WTC11 (cell line): ENCODE results near the gene ABCA12. TPM values are rescaled to one million over a fixed set of nuclear protein-coding genes. Genes with fewer than 3 reads are reported as not detected.

Source experiments
- ATAC-seq: fragments of 200-7000 bp; cut with Tn5 transposase; 2 replicates; pipeline ENCODE4 v1.10.0; 2021; ENCODE audit warnings: mild to moderate bottlenecking, moderate library complexity
- CTCF ChIA-PET: fragments of 300-600 bp; sonication (Branson Sonifier 250); formaldehyde crosslinking; loops from one replicate; lab custom pipeline; 2021; ENCODE audit warnings: antibody characterized with exemption; lab: Charles Lee
- POLR2A ChIA-PET: fragments of 350-600 bp; sonication (Branson Sonifier 250); formaldehyde crosslinking; loops from one replicate; lab custom pipeline; 2021; ENCODE audit warnings: antibody characterized with exemption; lab: Charles Lee
- DNase-seq: peaks from one replicate; pipeline ENCODE4 v3.0.0; 2021; ENCODE audit warnings: low spot score
- H3K27ac Mint-ChIP-seq: 2 replicates; pipeline ENCODE4 v1.8.0; 2021; ENCODE audit warnings: mixed read lengths
- H3K27me3 Mint-ChIP-seq: 2 replicates; pipeline ENCODE4 v1.8.0; 2021; ENCODE audit warnings: low read depth, mild to moderate bottlenecking, moderate library complexity, mixed read lengths
- H3K36me3 Mint-ChIP-seq: 2 replicates; pipeline ENCODE4 v1.8.0; 2021; ENCODE audit warnings: mixed read lengths
- H3K4me1 Mint-ChIP-seq: 2 replicates; pipeline ENCODE4 v1.8.0; 2022; ENCODE audit warnings: mixed read lengths
- H3K4me3 Mint-ChIP-seq: 2 replicates; pipeline ENCODE4 v1.8.0; 2021; ENCODE audit warnings: mild to moderate bottlenecking, moderate library complexity, mixed read lengths
- H3K9me3 Mint-ChIP-seq: 2 replicates; pipeline ENCODE4 v1.8.0; 2021; ENCODE audit warnings: mixed read lengths
- ARID4B ChIP-seq: sonication (generic); formaldehyde crosslinking; IDR thresholded peaks from 2 replicates; pipeline ENCODE4 v1.8.0; 2023; ENCODE audit warnings: missing genetic modification reagents, mild to moderate bottlenecking, borderline replicate concordance
- CBFB ChIP-seq: sonication (generic); formaldehyde crosslinking; IDR thresholded peaks from 2 replicates; pipeline ENCODE4 v1.8.1; 2022; ENCODE audit warnings: mild to moderate bottlenecking, low read depth, missing genetic modification reagents
- ELF4 ChIP-seq: sonication (generic); formaldehyde crosslinking; IDR thresholded peaks from 2 replicates; pipeline ENCODE4 v1.8.1; 2022; ENCODE audit warnings: low read depth, mild to moderate bottlenecking, moderate library complexity, missing genetic modification reagents
- EMX1 ChIP-seq: fragments of 250-450 bp; sonication (Bioruptor Pico); IDR thresholded peaks from 2 replicates; pipeline ENCODE4 v1.8.0; 2021; ENCODE audit warnings: mild to moderate bottlenecking
- GRHL2 ChIP-seq: fragments of 250-450 bp; sonication (Bioruptor Pico); IDR thresholded peaks from 2 replicates; pipeline ENCODE4 v1.8.0; 2022; ENCODE audit warnings: mild to moderate bottlenecking, moderate library complexity; ENCODE audit not compliant: insufficient replicate concordance, severe bottlenecking
- JAZF1 ChIP-seq: fragments of 250-450 bp; sonication (Bioruptor Pico); IDR thresholded peaks from 2 replicates; pipeline ENCODE4 v1.9.0; 2021; ENCODE audit warnings: moderate library complexity, mild to moderate bottlenecking, inconsistent platforms
- MYBL2 ChIP-seq: sonication (generic); formaldehyde crosslinking; IDR thresholded peaks from 2 replicates; pipeline ENCODE4 v1.8.1; 2023; ENCODE audit warnings: mild to moderate bottlenecking, moderate library complexity, missing genetic modification reagents
- STAT6 ChIP-seq: sonication (generic); formaldehyde crosslinking; conservative IDR thresholded peaks from 2 replicates; pipeline ENCODE4 v1.8.1; 2023; ENCODE audit warnings: mild to moderate bottlenecking, low read depth, missing genetic modification reagents, moderate library complexity
- ZBTB43 ChIP-seq: sonication (generic); formaldehyde crosslinking; IDR thresholded peaks from 2 replicates; pipeline ENCODE4 v1.8.1; 2023; ENCODE audit warnings: mild to moderate bottlenecking, missing genetic modification reagents
- ZNF317 ChIP-seq: sonication (generic); formaldehyde crosslinking; IDR thresholded peaks from 2 replicates; pipeline ENCODE4 v1.8.1; 2023; ENCODE audit warnings: low read depth, mild to moderate bottlenecking, moderate library complexity, missing genetic modification reagents, borderline replicate concordance
- ZSCAN18 ChIP-seq: fragments of 250-450 bp; sonication (Bioruptor Pico); IDR thresholded peaks from 2 replicates; pipeline ENCODE4 v2.1.2; 2022; ENCODE audit warnings: mild to moderate bottlenecking, moderate library complexity
- total RNA-seq: library from RNA; stranded (reverse); gene quantifications from 3 replicates; pipeline ENCODE4 v1.2.3, GENCODE V29; 2021

The ABCA12 gene
- total RNA-seq, 1 experiment from 2014 or later, result 0.04 TPM

GRCh38 chr2:215027779-215028178, 110.6 kb downstream of the ABCA12 start (continued):
- TF ChIP-seq ZBTB43 (CRISPR knock-in tag), result no peak

GRCh38 chr2:215022910-215023309, 115.5 kb downstream of the ABCA12 start:
- TF ChIP-seq MYBL2 (CRISPR knock-in tag) (no peak), EMX1 (CRISPR knock-in tag) (no peak), JAZF1 (no peak), STAT6 (no peak), ELF4 (CRISPR knock-in tag) (no peak), ZSCAN18 (CRISPR knock-in tag) (no peak)
- DNase-seq (no peak), ATAC-seq (no peak)
- peaks cover 18% of the 10 kb centered on the region for H3K4me1 Mint-ChIP-seq
- H3K4me3 Mint-ChIP-seq, result no peak overlapping the region
- H3K27ac Mint-ChIP-seq, result no peak overlapping the region
- no peaks in the 10 kb centered on the region for H3K36me3 Mint-ChIP-seq
- H3K27me3 Mint-ChIP-seq, result no peaks in the 10 kb centered on the region
- CTCF ChIA-PET, result no interaction called here
- POLR2A ChIA-PET, result no interaction called here
- H3K9me3 Mint-ChIP-seq, result no peaks in the 10 kb centered on the region

GRCh38 chr2:215022418-215022817, 116.0 kb downstream of the ABCA12 start:
- POLR2A ChIA-PET, result no interaction called here
- DNase-seq (no peak), ATAC-seq (peak; percentile 46; the same call in 1 of the 2 replicates)
- TF ChIP-seq ZNF317 (CRISPR knock-in tag) (no peak), MYBL2 (CRISPR knock-in tag) (no peak), GRHL2 (CRISPR knock-in tag) (no peak), ARID4B (CRISPR knock-in tag) (no peak), CBFB (CRISPR knock-in tag) (no peak)
- H3K27me3 Mint-ChIP-seq, result no peaks in the 10 kb centered on the region
- H3K27ac Mint-ChIP-seq, result no peak overlapping the region
- CTCF ChIA-PET, result no interaction called here
- H3K36me3 Mint-ChIP-seq, result no peaks in the 10 kb centered on the region
- H3K4me1 Mint-ChIP-seq, result peaks cover 14% of the 10 kb centered on the region
- H3K4me3 Mint-ChIP-seq, result no peak overlapping the region
- no peaks in the 10 kb centered on the region for H3K9me3 Mint-ChIP-seq
